ENCODE data around the gene OR52A1. TPM values are rescaled to one million over a fixed set of nuclear protein-coding genes. Genes with fewer than 3 reads are reported as not detected.

Gene OR52A1
- polyA plus RNA-seq (2013) = 0.01 TPM in 1 of 2 replicates, not detected in the other

DNA sequence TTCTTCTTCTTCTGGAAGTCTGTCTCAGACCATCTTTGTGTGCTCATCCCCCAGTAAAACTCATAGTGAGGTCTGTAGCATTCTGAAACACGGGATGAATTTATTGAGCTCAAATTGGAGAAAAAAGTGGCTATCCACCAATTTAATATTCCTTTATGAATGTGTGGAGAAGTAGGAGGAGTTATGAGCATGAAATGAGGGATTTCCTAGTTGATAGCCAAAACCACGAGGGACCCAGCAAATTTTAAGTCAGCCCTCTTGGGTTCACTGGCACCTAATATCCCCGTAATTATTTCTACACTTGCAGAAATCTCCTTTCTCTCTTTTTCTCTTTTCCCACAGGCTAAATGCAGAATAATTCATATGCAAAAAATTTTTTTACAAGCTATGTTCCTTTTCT lies at the start of gene OR52A1:
Gene OR52A1 (minus strand): TSS at position 101 of the 400 bp plus-strand sequence. CDS start 2,388 bp downstream, outside the sequence.
- WGBS (ENCODE audit: extremely low coverage, insufficient coverage, insufficient read length) = no CpG with 5 or more reads among the region's 3 CpGs

DNA sequence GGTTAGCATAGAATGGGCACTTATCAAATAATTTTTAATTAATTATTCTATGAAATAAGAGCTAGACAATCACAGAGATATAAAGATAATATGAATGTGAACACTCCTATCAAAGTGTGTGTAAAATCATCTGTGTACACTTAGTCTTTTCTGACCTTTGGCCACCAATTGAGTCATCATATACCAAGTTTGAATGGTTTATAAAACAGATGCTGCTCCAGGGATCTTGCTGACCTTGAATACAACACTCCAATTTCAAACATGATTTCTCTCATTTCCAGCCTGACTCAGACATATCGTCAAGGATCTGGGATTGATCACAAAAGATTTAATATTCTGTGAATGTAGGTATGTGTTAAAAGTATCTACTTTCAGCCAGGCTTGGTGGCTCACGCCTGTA lies 48.8 kb upstream of the OR52A1 start:
- Histone ChIP-seq H3K4ac (ENCODE audit: low read depth, low read length) (no peak overlapping the region), H2AFZ (ENCODE audit: insufficient read depth, low read length, poor library complexity) (no peak overlapping the region), H3K4me3 (ENCODE audit: low read depth, low read length) (no peak overlapping the region), H3K23ac (ENCODE audit: low read length) (no peak overlapping the region), H4K8ac (ENCODE audit: low read depth, low read length) (no peak overlapping the region), H2BK120ac (ENCODE audit: insufficient read depth, low read length, poor library complexity) (no peak overlapping the region), H2BK12ac (ENCODE audit: low read length) (no peak overlapping the region), H3K79me2 (ENCODE audit: control insufficient read depth, insufficient read depth, low read length, poor library complexity) (no peaks in the 10 kb centered on the region), H3K27ac (ENCODE audit: low read depth, low read length) (no peak overlapping the region), H3K9ac (ENCODE audit: low read length) (no peak overlapping the region), H3K18ac (ENCODE audit: low read length) (no peak overlapping the region), H3K36me3 (ENCODE audit: control insufficient read depth in 1 of 2, insufficient read depth in 2 of 2, low read length in 2 of 2) (no peaks in the 10 kb centered on the region), H3K27me3 (ENCODE audit: insufficient read depth, low read length) (no peaks in the 10 kb centered on the region), H2AK5ac (ENCODE audit: low read length) (no peak overlapping the region), H3K9me3 (ENCODE audit: insufficient read depth, low read depth, low read length) (no peaks in the 10 kb centered on the region), H3K14ac (ENCODE audit: low read length) (no peak overlapping the region), H3K4me2 (ENCODE audit: low read length) (no peak overlapping the region), H3K4me1 (ENCODE audit: control insufficient read depth in 1 of 2, insufficient read depth in 2 of 2, low read length in 2 of 2) (no peaks in the 10 kb centered on the region), H2BK5ac (ENCODE audit: low read depth, low read length, poor library complexity) (no peak overlapping the region), H3K79me1 (ENCODE audit: low read length) (no peaks in the 10 kb centered on the region), H4K12ac (ENCODE audit: low read depth, low read length) (no peak overlapping the region), H4K91ac (ENCODE audit: low read depth, low read length) (no peak overlapping the region)
- no peak for DNase-seq
- no CpG with 5 or more reads among the region's 2 CpGs for WGBS (ENCODE audit: extremely low coverage, insufficient coverage, insufficient read length)

More for the DNA sequence above, at the start of gene OR52A1:
- no peaks in the 10 kb centered on the region for H3K9me3 ChIP-seq (ENCODE audit: insufficient read depth, low read depth, low read length)
- no peak within 1 kb of the TSS for H4K12ac ChIP-seq (ENCODE audit: low read depth, low read length)
- H2AFZ ChIP-seq (ENCODE audit: insufficient read depth, low read length, poor library complexity) = no peak within 1 kb of the TSS
- no peak within 1 kb of the TSS for H3K9ac ChIP-seq (ENCODE audit: low read length)
- no peaks in the 10 kb centered on the region for H3K4me1 ChIP-seq (ENCODE audit: control insufficient read depth in 1 of 2, insufficient read depth in 2 of 2, low read length in 2 of 2)
- no peak within 1 kb of the TSS for H3K14ac ChIP-seq (ENCODE audit: low read length)
- no peak within 1 kb of the TSS for H2BK120ac ChIP-seq (ENCODE audit: insufficient read depth, low read length, poor library complexity)
- H3K36me3 ChIP-seq (ENCODE audit: control insufficient read depth in 1 of 2, insufficient read depth in 2 of 2, low read length in 2 of 2) = no peaks in the 10 kb centered on the region
- DNase-seq = no peak
- no peak within 1 kb of the TSS for H2BK5ac ChIP-seq (ENCODE audit: low read depth, low read length, poor library complexity)
- H2BK12ac ChIP-seq (ENCODE audit: low read length) = no peak within 1 kb of the TSS
- no peak within 1 kb of the TSS for H3K27ac ChIP-seq (ENCODE audit: low read depth, low read length)
- H2AK5ac ChIP-seq (ENCODE audit: low read length) = no peak within 1 kb of the TSS
- H4K8ac ChIP-seq (ENCODE audit: low read depth, low read length) = no peak within 1 kb of the TSS
- no peak within 1 kb of the TSS for H3K23ac ChIP-seq (ENCODE audit: low read length)
- no peaks in the 10 kb centered on the region for H3K79me1 ChIP-seq (ENCODE audit: low read length)
- no peak within 1 kb of the TSS for H4K91ac ChIP-seq (ENCODE audit: low read depth, low read length)
- H3K18ac ChIP-seq (ENCODE audit: low read length) = no peak within 1 kb of the TSS
- H3K27me3 ChIP-seq (ENCODE audit: insufficient read depth, low read length) = no peaks in the 10 kb centered on the region
- no peak within 1 kb of the TSS for H3K4me2 ChIP-seq (ENCODE audit: low read length)
- H3K79me2 ChIP-seq (ENCODE audit: control insufficient read depth, insufficient read depth, low read length, poor library complexity) = no peaks in the 10 kb centered on the region
- H3K4ac ChIP-seq (ENCODE audit: low read depth, low read length) = no peak within 1 kb of the TSS
- H3K4me3 ChIP-seq (ENCODE audit: low read depth, low read length) = no peak within 1 kb of the TSS

DNA sequence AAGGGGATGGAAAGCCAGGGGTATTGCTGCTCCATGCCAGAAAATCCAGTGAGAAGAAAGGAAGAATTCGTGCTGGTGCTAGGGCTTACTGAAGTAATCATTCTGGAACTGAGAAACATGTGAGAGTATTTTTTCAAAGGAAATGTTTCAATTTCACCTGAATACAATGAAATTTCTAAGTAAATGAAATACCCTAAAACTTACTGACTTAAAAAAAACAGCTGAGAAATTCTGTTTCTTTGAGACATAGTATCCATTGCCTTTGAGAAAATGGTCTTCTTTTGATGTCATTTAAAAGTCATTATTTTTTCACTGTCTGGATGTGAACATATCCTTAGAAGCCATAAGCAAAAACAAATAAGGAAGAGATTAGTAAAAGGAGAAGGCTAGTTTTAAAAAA lies 46.0 kb upstream of the OR52A1 start, which contains the start of gene OR51V1:
Gene OR51V1 (minus strand): TSS at position 101 of the 400 bp plus-strand sequence. CDS start 0 bp downstream, at position 101.
- no peak within 1 kb of the TSS for H2BK12ac ChIP-seq (ENCODE audit: low read length)
- WGBS (ENCODE audit: extremely low coverage, insufficient coverage, insufficient read length) = no CpG with 5 or more reads among the region's 1 CpG

DNA sequence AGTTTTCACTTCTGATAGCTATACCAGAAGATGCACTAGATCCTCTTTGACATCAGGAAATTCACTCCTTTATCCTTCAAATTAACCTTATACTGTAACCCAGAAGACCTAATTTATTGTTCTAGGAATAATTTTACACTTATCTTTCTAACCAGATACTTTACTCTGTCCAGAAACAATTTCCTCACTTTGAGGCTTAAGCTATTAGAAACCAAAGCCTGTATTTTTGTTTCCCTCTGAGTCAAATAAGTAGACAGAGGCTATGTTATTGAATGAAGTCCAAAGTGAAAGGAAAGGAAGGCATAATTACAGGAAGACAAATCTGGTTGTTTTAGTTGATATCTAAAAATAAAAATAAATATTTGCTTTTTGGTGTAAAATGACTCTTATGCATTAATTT lies 43.7 kb upstream of the OR52A1 start:
- no peaks in the 10 kb centered on the region for H3K36me3 ChIP-seq (ENCODE audit: control insufficient read depth in 1 of 2, insufficient read depth in 2 of 2, low read length in 2 of 2)

More for the DNA sequence above, 46.0 kb upstream of the OR52A1 start, which contains the start of gene OR51V1:
- Histone ChIP-seq H3K79me1 (ENCODE audit: low read length) (no peaks in the 10 kb centered on the region), H3K18ac (ENCODE audit: low read length) (no peak within 1 kb of the TSS), H3K4me1 (ENCODE audit: control insufficient read depth in 1 of 2, insufficient read depth in 2 of 2, low read length in 2 of 2) (no peaks in the 10 kb centered on the region), H3K14ac (ENCODE audit: low read length) (no peak within 1 kb of the TSS), H3K36me3 (ENCODE audit: control insufficient read depth in 1 of 2, insufficient read depth in 2 of 2, low read length in 2 of 2) (no peaks in the 10 kb centered on the region), H3K23ac (ENCODE audit: low read length) (no peak within 1 kb of the TSS), H3K4me2 (ENCODE audit: low read length) (no peak within 1 kb of the TSS), H4K91ac (ENCODE audit: low read depth, low read length) (no peak within 1 kb of the TSS), H4K8ac (ENCODE audit: low read depth, low read length) (no peak within 1 kb of the TSS), H3K27me3 (ENCODE audit: insufficient read depth, low read length) (no peaks in the 10 kb centered on the region), H4K12ac (ENCODE audit: low read depth, low read length) (no peak within 1 kb of the TSS), H3K9me3 (ENCODE audit: insufficient read depth, low read depth, low read length) (no peaks in the 10 kb centered on the region), H2AK5ac (ENCODE audit: low read length) (no peak within 1 kb of the TSS), H2AFZ (ENCODE audit: insufficient read depth, low read length, poor library complexity) (no peak within 1 kb of the TSS), H3K9ac (ENCODE audit: low read length) (no peak within 1 kb of the TSS), H2BK120ac (ENCODE audit: insufficient read depth, low read length, poor library complexity) (no peak within 1 kb of the TSS), H3K79me2 (ENCODE audit: control insufficient read depth, insufficient read depth, low read length, poor library complexity) (no peaks in the 10 kb centered on the region), H3K4ac (ENCODE audit: low read depth, low read length) (no peak within 1 kb of the TSS), H2BK5ac (ENCODE audit: low read depth, low read length, poor library complexity) (no peak within 1 kb of the TSS), H3K27ac (ENCODE audit: low read depth, low read length) (no peak within 1 kb of the TSS), H3K4me3 (ENCODE audit: low read depth, low read length) (no peak within 1 kb of the TSS)
- no peak for DNase-seq

More for the DNA sequence above, 43.7 kb upstream of the OR52A1 start:
- no peak overlapping the region for H3K4ac ChIP-seq (ENCODE audit: low read depth, low read length)
- no peak overlapping the region for H2AFZ ChIP-seq (ENCODE audit: insufficient read depth, low read length, poor library complexity)
- H4K91ac ChIP-seq (ENCODE audit: low read depth, low read length) = no peak overlapping the region
- H3K18ac ChIP-seq (ENCODE audit: low read length) = no peak overlapping the region
- H3K4me3 ChIP-seq (ENCODE audit: low read depth, low read length) = no peak overlapping the region
- no peak overlapping the region for H3K4me2 ChIP-seq (ENCODE audit: low read length)
- DNase-seq = no peak
- H2BK5ac ChIP-seq (ENCODE audit: low read depth, low read length, poor library complexity) = no peak overlapping the region
- H3K27ac ChIP-seq (ENCODE audit: low read depth, low read length) = no peak overlapping the region
- H3K4me1 ChIP-seq (ENCODE audit: control insufficient read depth in 1 of 2, insufficient read depth in 2 of 2, low read length in 2 of 2) = no peaks in the 10 kb centered on the region
- H3K79me2 ChIP-seq (ENCODE audit: control insufficient read depth, insufficient read depth, low read length, poor library complexity) = no peaks in the 10 kb centered on the region
- H3K14ac ChIP-seq (ENCODE audit: low read length) = no peak overlapping the region
- no peaks in the 10 kb centered on the region for H3K27me3 ChIP-seq (ENCODE audit: insufficient read depth, low read length)
- H2BK120ac ChIP-seq (ENCODE audit: insufficient read depth, low read length, poor library complexity) = no peak overlapping the region
- no peak overlapping the region for H2BK12ac ChIP-seq (ENCODE audit: low read length)
- no peak overlapping the region for H4K12ac ChIP-seq (ENCODE audit: low read depth, low read length)
- H3K23ac ChIP-seq (ENCODE audit: low read length) = no peak overlapping the region
- no peak overlapping the region for H4K8ac ChIP-seq (ENCODE audit: low read depth, low read length)
- no peaks in the 10 kb centered on the region for H3K79me1 ChIP-seq (ENCODE audit: low read length)
- no peak overlapping the region for H2AK5ac ChIP-seq (ENCODE audit: low read length)
- H3K9ac ChIP-seq (ENCODE audit: low read length) = no peak overlapping the region
- no peaks in the 10 kb centered on the region for H3K9me3 ChIP-seq (ENCODE audit: insufficient read depth, low read depth, low read length)
